ENCODE data around the gene NUMA1. TPM values are rescaled to one million over a fixed set of nuclear protein-coding genes. Genes with fewer than 3 reads are reported as not detected.

NUMA1 gene
- total and polyA plus RNA-seq, 2 of the 13 experiments (the other 11 are each of a cell fraction or from before 2014, with no cell fraction given) = 57.3 to 60.2 TPM

GRCh38 chr11:72102946-72103753 lies 22.8 kb upstream of the NUMA1 start, which contains the start of gene LAMTOR1 (continued):
- TF ChIP-seq MIXL1 (CRISPR knock-in tag; IDR thresholded peaks at IDR 0.05) (no peak; the same call in 1 of the 2 replicates), MED1 (CRISPR knock-in tag; IDR thresholded peaks at IDR 0.05) (peak; percentile 65), KDM2A (CRISPR knock-in tag; IDR thresholded peaks at IDR 0.05; ENCODE audit: borderline replicate concordance, low read depth) (peak; percentile 88), ZNF318 (CRISPR knock-in tag; IDR thresholded peaks at IDR 0.05) (no peak), THRA (CRISPR knock-in tag; IDR thresholded peaks at IDR 0.05; ENCODE audit: borderline replicate concordance) (no peak), ZNF75D (CRISPR knock-in tag; IDR thresholded peaks at IDR 0.05; ENCODE audit: borderline replicate concordance) (no peak), ZNF724P (CRISPR knock-in tag; IDR thresholded peaks at IDR 0.05; ENCODE audit: borderline replicate concordance) (no peak), BCLAF1 (IDR thresholded peaks at IDR 0.05) (no peak), FIP1L1 (IDR thresholded peaks at IDR 0.05; ENCODE audit: borderline replicate concordance, insufficient read depth, low read depth, low read length) (no peak), CREM (IDR thresholded peaks at IDR 0.05) (no peak), CREM (CRISPR knock-in tag; IDR thresholded peaks at IDR 0.05) (no peak), RAD51 (IDR thresholded peaks at IDR 0.05; ENCODE audit: borderline replicate concordance) (peak; percentile 98), MEIS2 (CRISPR knock-in tag; IDR thresholded peaks at IDR 0.05) (no peak), CBFB (CRISPR knock-in tag; IDR thresholded peaks at IDR 0.05) (no peak), HNF4G (IDR thresholded peaks at IDR 0.05; ENCODE audit: borderline replicate concordance, low read depth, low read length) (no peak), HNF4G (CRISPR knock-in tag; IDR thresholded peaks at IDR 0.05; ENCODE audit: borderline replicate concordance, low read depth) (no peak), DR1 (CRISPR knock-in tag; IDR thresholded peaks at IDR 0.05) (no peak)
